ENCODE results near the gene PRKAR1B. TPM values are rescaled to one million over a fixed set of nuclear protein-coding genes. Genes with fewer than 3 reads are reported as not detected.
"Not testable (repeated sequence)": the region's sequence is repeated elsewhere in the genome, so short reads cannot be mapped to it uniquely, and the experiment has no call there.

The PRKAR1B gene
- total RNA-seq, 1 experiment from 2014 or later, result 43.3 TPM

GRCh38 chr7:753190-753589 lies 26.1 kb upstream of the PRKAR1B start:
- Histone ChIP-seq H3K4me2 (ENCODE audit: insufficient read depth, insufficient read length, low read length) (no peak overlapping the region), H3K23me2 (ENCODE audit: insufficient read length, low read depth, low read length, poor library complexity, severe bottlenecking) (no peaks in the 10 kb centered on the region), H3K27ac (ENCODE audit: insufficient read length, low read depth, low read length) (no peak overlapping the region), H3T11ph (ENCODE audit: low read length) (no peak overlapping the region), H2BK5ac (ENCODE audit: insufficient read length, low read length) (no peak overlapping the region), H3K27me3 (ENCODE audit: insufficient read depth, low read length) (no peaks in the 10 kb centered on the region), H3K79me1 (ENCODE audit: insufficient read depth, low read depth, low read length, poor library complexity, severe bottlenecking) (no peaks in the 10 kb centered on the region), H4K20me1 (ENCODE audit: control insufficient read depth, insufficient read depth, insufficient read length) (peaks cover 2% of the 10 kb centered on the region), H3K79me2 (ENCODE audit: insufficient read depth, low read length) (no peaks in the 10 kb centered on the region), H3K18ac (ENCODE audit: insufficient read length, low read depth, low read length) (no peak overlapping the region), H3K9ac (ENCODE audit: extremely low read depth, insufficient read length, low read length) (no peak overlapping the region), H3K23ac (ENCODE audit: insufficient read length, low read depth, low read length) (no peak overlapping the region), H3K9me3 (ENCODE audit: control insufficient read depth, low read depth, low read length) (no peaks in the 10 kb centered on the region), H2BK120ac (ENCODE audit: low read depth, low read length, poor library complexity, severe bottlenecking) (no peak overlapping the region), H2AFZ (ENCODE audit: low read length) (no peak overlapping the region), H3K56ac (ENCODE audit: insufficient read length, low read depth, low read length) (no peak overlapping the region), H2BK15ac (ENCODE audit: low read depth, low read length) (no peak overlapping the region), H2BK12ac (ENCODE audit: insufficient read length, low read depth, low read length) (no peak overlapping the region), H3K4ac (ENCODE audit: low read depth, low read length) (no peak overlapping the region), H4K91ac (ENCODE audit: insufficient read length, low read depth, low read length) (no peak overlapping the region), H3K14ac (ENCODE audit: insufficient read depth, low read length) (no peak overlapping the region), H2AK5ac (ENCODE audit: insufficient read length, low read length) (no peak overlapping the region), H2BK20ac (ENCODE audit: low read depth, low read length, poor library complexity, severe bottlenecking) (no peak overlapping the region), H4K5ac (ENCODE audit: insufficient read length, low read depth, low read length) (no peak overlapping the region), H3K4me1 (ENCODE audit: insufficient read depth, low read length) (no peaks in the 10 kb centered on the region), H4K8ac (replicated peaks; ENCODE audit: insufficient read length, low read depth, low read length) (no peak overlapping the region)
- H3K9me3 Mint-ChIP-seq, result no peaks in the 10 kb centered on the region
- DNase-seq, result no peak
- peaks cover 26 to 66% (median 63%) of the 10 kb centered on the region in 3 experiments for H3K36me3 Mint-ChIP-seq (ENCODE audit: insufficient read depth in 1 of 3, low read depth in 3 of 3)
- no CpG with 5 or more reads among the region's 17 CpGs for WGBS (ENCODE audit: extremely low coverage, insufficient read length, low lambda C conversion rate)
- H3K4me1 Mint-ChIP-seq, result no peaks in the 10 kb centered on the region
- H3K27me3 Mint-ChIP-seq (ENCODE audit: low read depth), result no peaks in the 10 kb centered on the region
- peak overlapping the region; percentile 39 to 58 (median 40); a peak in 3 of 7 replicates for H3K27ac Mint-ChIP-seq
- no peak for TF ChIP-seq CTCF (conservative IDR thresholded peaks at IDR 0.05)
- no peak overlapping the region for H3K4me3 Mint-ChIP-seq

DNA sequence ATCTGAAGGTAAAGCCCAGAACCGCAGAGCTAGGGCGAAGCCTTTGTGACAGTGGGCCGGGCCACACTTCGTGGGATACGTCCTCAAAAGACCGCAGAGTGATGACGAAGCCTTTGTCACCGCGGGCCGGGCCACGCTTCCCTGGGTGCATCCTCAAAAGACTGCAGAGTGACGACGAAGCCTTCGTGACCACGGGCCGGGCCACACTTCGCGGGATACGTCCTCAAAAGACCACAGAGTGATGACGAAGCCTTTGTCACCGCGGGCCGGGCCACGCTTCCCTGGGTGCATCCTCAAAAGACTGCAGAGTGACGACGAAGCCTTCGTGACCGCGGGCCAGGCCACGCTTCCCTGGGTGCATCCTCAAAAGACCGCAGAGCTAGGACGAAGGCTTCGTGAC lies 25.2 kb upstream of the PRKAR1B start:
- not testable (repeated sequence) for H2BK120ac ChIP-seq (ENCODE audit: low read depth, low read length, poor library complexity, severe bottlenecking); H2AFZ ChIP-seq (ENCODE audit: low read length); H4K8ac ChIP-seq (replicated peaks; ENCODE audit: insufficient read length, low read depth, low read length); H3K23ac ChIP-seq (ENCODE audit: insufficient read length, low read depth, low read length); H2AK5ac ChIP-seq (ENCODE audit: insufficient read length, low read length); H3K4ac ChIP-seq (ENCODE audit: low read depth, low read length); H2BK12ac ChIP-seq (ENCODE audit: insufficient read length, low read depth, low read length); H3T11ph ChIP-seq (ENCODE audit: low read length); H2BK5ac ChIP-seq (ENCODE audit: insufficient read length, low read length); H3K27me3 Mint-ChIP-seq (ENCODE audit: low read depth); H3K27me3 ChIP-seq (ENCODE audit: insufficient read depth, low read length); H3K4me2 ChIP-seq (ENCODE audit: insufficient read depth, insufficient read length, low read length); H2BK15ac ChIP-seq (ENCODE audit: low read depth, low read length); H4K20me1 ChIP-seq (ENCODE audit: control insufficient read depth, insufficient read depth, insufficient read length); H2BK20ac ChIP-seq (ENCODE audit: low read depth, low read length, poor library complexity, severe bottlenecking); H4K5ac ChIP-seq (ENCODE audit: insufficient read length, low read depth, low read length); H3K79me2 ChIP-seq (ENCODE audit: insufficient read depth, low read length); DNase-seq; H3K9ac ChIP-seq (ENCODE audit: extremely low read depth, insufficient read length, low read length); H3K9me3 ChIP-seq (ENCODE audit: control insufficient read depth, low read depth, low read length); H3K27ac ChIP-seq (ENCODE audit: insufficient read length, low read depth, low read length); H3K18ac ChIP-seq (ENCODE audit: insufficient read length, low read depth, low read length); H3K4me1 ChIP-seq (ENCODE audit: insufficient read depth, low read length); H3K9me3 Mint-ChIP-seq; H3K4me1 Mint-ChIP-seq; H3K14ac ChIP-seq (ENCODE audit: insufficient read depth, low read length); H4K91ac ChIP-seq (ENCODE audit: insufficient read length, low read depth, low read length); H3K4me3 Mint-ChIP-seq; H3K79me1 ChIP-seq (ENCODE audit: insufficient read depth, low read depth, low read length, poor library complexity, severe bottlenecking); H3K56ac ChIP-seq (ENCODE audit: insufficient read length, low read depth, low read length); H3K23me2 ChIP-seq (ENCODE audit: insufficient read length, low read depth, low read length, poor library complexity, severe bottlenecking)
- peak overlapping the region in 1 of 3 experiments; percentile 2; a peak in 1 of 7 replicates for H3K27ac Mint-ChIP-seq
- WGBS (ENCODE audit: extremely low coverage, insufficient read length, low lambda C conversion rate), result no CpG with 5 or more reads among the region's 33 CpGs
- H3K36me3 Mint-ChIP-seq (ENCODE audit: insufficient read depth in 1 of 3, low read depth in 3 of 3), result peaks cover 21 to 58% (median 54%) of the 10 kb centered on the region in 3 experiments
